Osteocyte (in vitro differentiated cells): ENCODE data around the gene LSMEM2. TPM values are rescaled to one million over a fixed set of nuclear protein-coding genes. Genes with fewer than 3 reads are reported as not detected.

Source experiments
- DNase-seq: peaks from one replicate; pipeline ENCODE4 v3.0.0; 2021; ENCODE audit warnings: mixed read lengths; ENCODE audit not compliant: unreplicated experiment; ENCODE audit errors: extremely low spot score
- H3K27ac Mint-ChIP-seq: one replicate; pipeline ENCODE4 v1.8.0; 2021; ENCODE audit warnings: mild to moderate bottlenecking, mixed read lengths; ENCODE audit not compliant: unreplicated experiment
- H3K27me3 Mint-ChIP-seq: one replicate; pipeline ENCODE4 v1.8.0; 2021; ENCODE audit warnings: mixed read lengths; ENCODE audit not compliant: unreplicated experiment
- H3K36me3 Mint-ChIP-seq: one replicate; pipeline ENCODE4 v1.8.0; 2021; ENCODE audit warnings: mixed read lengths; ENCODE audit not compliant: unreplicated experiment
- H3K4me1 Mint-ChIP-seq: one replicate; pipeline ENCODE4 v1.8.0; 2021; ENCODE audit warnings: mixed read lengths; ENCODE audit not compliant: unreplicated experiment
- H3K4me3 Mint-ChIP-seq: one replicate; pipeline ENCODE4 v1.8.0; 2021; ENCODE audit warnings: mild to moderate bottlenecking, moderate library complexity, mixed read lengths; ENCODE audit not compliant: unreplicated experiment
- H3K9me3 Mint-ChIP-seq: one replicate; pipeline ENCODE4 v1.8.0; 2021; ENCODE audit warnings: mixed read lengths; ENCODE audit not compliant: unreplicated experiment
- total RNA-seq: library from RNA; stranded (reverse); gene quantifications from 2 replicates; pipeline ENCODE4 v1.2.1, GENCODE V29; 2021
- TF ChIP-seq, protein P1 (sequence below): fragments of 200-600 bp; sonication (generic); IDR thresholded peaks from 2 replicates; pipeline ENCODE4 v1.5.0; 2021; ENCODE audit warnings: antibody characterized with exemption, mild to moderate bottlenecking, moderate library complexity

LSMEM2 gene
- total RNA-seq, 1 donor from 2014 or later = not detected

DNA sequence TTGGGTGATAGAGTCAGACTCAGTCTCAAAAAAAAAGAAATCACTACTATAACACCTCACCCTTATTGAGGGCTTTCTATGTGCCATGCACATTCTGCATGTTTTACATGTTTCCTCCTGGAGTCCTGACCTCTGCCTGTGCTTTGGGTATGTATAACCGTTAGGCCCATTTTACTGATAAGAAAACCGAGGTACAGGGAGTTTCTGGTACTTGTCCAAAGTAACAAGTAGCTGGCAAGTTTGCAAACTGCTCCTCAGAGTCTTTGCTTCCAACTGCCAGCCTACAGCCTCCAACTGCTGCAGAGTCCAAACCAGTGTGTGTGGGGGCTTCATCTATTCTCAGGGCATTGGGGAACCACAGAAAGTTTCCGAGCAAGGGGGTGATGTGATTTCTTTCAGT is 46.6 kb upstream of the LSMEM2 start:
- Mint-ChIP-seq H3K4me3 (no peak overlapping the region), H3K36me3 (no peaks in the 10 kb centered on the region), H3K4me1 (peaks cover 19% of the 10 kb centered on the region)

DNA sequence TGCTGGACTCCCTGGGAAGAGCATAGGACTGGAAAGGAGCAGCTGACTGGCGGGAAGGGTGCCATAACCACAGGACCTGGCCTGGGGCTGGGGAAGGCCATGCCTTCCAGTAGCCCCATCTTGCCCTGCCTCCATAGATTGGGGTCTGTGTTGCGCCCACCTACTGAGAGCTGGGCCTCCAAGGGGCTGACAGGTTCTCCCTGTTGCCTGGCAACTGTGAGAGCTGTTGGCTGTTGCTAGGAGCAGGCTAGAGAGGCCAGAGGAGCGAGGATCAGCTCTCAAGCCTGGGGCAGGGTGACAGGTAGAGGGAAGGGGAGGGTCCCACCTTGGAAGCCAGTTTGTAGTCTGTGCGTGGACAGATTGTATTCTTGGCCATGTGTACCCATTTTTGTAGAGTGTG is 45.7 kb upstream of the LSMEM2 start:
- Mint-ChIP-seq H3K36me3 (no peaks in the 10 kb centered on the region), H3K4me3 (no peak overlapping the region), H3K27me3 (no peaks in the 10 kb centered on the region), H3K4me1 (peaks cover 13% of the 10 kb centered on the region), H3K27ac (peak overlapping the region; percentile 38), H3K9me3 (no peaks in the 10 kb centered on the region)
- TF ChIP-seq, protein P1, sequence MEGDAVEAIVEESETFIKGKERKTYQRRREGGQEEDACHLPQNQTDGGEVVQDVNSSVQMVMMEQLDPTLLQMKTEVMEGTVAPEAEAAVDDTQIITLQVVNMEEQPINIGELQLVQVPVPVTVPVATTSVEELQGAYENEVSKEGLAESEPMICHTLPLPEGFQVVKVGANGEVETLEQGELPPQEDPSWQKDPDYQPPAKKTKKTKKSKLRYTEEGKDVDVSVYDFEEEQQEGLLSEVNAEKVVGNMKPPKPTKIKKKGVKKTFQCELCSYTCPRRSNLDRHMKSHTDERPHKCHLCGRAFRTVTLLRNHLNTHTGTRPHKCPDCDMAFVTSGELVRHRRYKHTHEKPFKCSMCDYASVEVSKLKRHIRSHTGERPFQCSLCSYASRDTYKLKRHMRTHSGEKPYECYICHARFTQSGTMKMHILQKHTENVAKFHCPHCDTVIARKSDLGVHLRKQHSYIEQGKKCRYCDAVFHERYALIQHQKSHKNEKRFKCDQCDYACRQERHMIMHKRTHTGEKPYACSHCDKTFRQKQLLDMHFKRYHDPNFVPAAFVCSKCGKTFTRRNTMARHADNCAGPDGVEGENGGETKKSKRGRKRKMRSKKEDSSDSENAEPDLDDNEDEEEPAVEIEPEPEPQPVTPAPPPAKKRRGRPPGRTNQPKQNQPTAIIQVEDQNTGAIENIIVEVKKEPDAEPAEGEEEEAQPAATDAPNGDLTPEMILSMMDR = no peak
- no peak for DNase-seq

More for the DNA sequence above, 46.6 kb upstream of the LSMEM2 start:
- no peak for DNase-seq
- TF ChIP-seq, protein P1 = no peak
- Mint-ChIP-seq H3K27ac (no peak overlapping the region), H3K27me3 (no peaks in the 10 kb centered on the region), H3K9me3 (no peaks in the 10 kb centered on the region)

DNA sequence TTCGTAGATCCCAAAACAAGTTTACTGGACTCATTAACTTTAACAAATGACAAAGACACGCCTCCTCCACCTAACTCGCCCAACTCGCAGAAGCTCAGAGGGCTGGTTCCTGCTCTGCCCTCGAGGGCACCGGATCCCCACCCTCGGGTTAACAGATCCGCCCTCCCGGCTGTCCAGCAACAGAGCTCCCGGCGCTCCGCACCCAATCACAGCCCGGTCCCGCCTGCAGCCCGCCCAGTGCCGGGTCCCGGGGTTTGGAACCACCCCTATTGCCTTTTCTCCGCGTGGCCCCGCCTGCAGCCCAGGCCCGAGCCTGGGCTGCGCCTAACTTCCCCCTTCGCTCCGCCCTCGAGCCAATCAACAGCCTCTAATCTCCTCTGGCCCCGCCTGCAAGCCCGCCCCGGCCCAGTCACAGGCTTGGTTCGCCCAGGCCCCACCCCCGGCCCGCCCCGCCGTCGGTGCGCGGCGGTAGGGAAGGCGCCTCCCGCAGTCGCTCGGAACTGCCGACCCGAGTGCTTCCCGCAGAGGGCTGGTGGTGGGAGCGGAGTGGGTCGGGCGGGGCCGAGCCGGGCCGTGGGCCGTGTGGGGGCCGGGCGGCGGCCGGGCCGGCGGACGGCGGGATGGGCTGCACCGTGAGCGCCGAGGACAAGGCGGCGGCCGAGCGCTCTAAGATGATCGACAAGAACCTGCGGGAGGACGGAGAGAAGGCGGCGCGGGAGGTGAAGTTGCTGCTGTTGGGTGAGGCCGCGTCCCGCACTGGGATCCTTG is 43.0 kb upstream of the LSMEM2 start, which contains the start of gene GNAI2:
TSS of gene GNAI2 (plus strand) at position 489 of the 768 bp plus-strand sequence. CDS start at position 621, 132 bp downstream.
- H3K27me3 Mint-ChIP-seq = no peaks in the 10 kb centered on the region
- H3K9me3 Mint-ChIP-seq = no peaks in the 10 kb centered on the region
- H3K27ac Mint-ChIP-seq = peak within 1 kb of the TSS; percentile 92
- TF ChIP-seq, protein P1 = no peak
- H3K4me1 Mint-ChIP-seq = peaks cover 30% of the 10 kb centered on the region
- peak; percentile 99 for DNase-seq
- no peaks in the 10 kb centered on the region for H3K36me3 Mint-ChIP-seq
- peak within 1 kb of the TSS; percentile 99 for H3K4me3 Mint-ChIP-seq

DNA sequence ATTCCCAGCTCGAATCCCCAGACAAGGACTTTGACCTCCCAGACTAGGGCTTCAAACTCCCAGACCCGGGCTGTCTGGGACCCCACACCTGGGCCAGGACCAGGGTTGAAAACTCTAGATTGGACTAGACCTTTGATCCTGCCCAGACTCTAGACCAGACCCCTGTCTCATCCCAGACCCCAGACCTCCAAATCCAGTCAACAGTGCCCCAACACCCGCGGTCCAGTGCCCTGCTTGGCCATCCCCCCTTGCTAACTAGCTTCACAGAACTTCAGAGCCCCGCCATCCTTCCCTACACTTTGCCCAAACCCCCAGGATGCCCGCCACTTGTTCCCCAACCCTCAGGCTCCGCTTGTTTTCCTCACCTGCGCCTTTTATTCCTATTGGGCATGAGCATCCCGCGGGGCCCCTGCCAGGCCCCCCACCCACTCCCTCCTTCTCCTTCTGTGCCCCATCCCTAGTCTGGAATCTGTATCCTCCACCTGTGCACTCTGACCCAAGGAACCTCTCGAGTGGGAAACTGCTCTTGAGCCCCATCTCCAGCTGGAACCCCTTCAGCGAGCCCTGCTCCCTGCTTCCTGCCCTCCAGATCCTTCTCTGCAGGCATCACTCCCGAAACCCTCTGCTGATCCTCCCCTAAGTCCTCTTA is 42.3 kb upstream of the LSMEM2 start:
- Mint-ChIP-seq H3K4me3 (peak overlapping the region; percentile 99), H3K27ac (peak overlapping the region; percentile 92), H3K4me1 (peaks cover 36% of the 10 kb centered on the region), H3K9me3 (no peaks in the 10 kb centered on the region), H3K27me3 (no peaks in the 10 kb centered on the region), H3K36me3 (no peaks in the 10 kb centered on the region)
- TF ChIP-seq, protein P1 = no peak
- DNase-seq = no peak

DNA sequence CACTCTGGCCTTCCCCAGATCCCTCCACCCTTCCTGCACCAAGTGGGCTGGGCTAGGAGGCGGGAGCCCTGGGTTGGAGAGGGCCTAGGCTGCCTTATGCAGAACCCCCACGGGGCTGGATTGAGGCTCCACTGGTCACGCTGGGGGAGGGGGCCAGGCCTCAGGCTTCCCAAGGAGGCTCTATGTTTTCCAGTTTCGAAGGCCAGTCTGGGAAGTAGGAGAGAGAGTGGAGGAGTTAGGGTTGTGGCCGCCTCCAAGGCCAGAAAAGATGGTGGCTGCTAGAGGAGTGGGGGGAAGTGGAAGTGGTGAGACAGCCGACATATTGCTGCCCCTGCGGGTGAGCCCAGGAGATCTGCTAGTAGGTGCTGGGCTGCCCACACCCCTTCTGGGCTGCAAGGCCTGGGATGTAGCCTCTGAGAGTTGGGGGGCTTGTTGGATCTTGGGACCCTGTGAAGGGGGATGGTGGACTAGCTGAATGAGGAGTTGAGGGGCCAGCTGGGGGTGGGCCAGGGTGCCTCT is 41.7 kb upstream of the LSMEM2 start:
- H3K4me1 Mint-ChIP-seq = peaks cover 40% of the 10 kb centered on the region
- no peak for DNase-seq
- no peaks in the 10 kb centered on the region for H3K9me3 Mint-ChIP-seq
- H3K4me3 Mint-ChIP-seq = peak overlapping the region; percentile 99
- peak overlapping the region; percentile 92 for H3K27ac Mint-ChIP-seq
- no peaks in the 10 kb centered on the region for H3K36me3 Mint-ChIP-seq
- H3K27me3 Mint-ChIP-seq = no peaks in the 10 kb centered on the region
- TF ChIP-seq, protein P1 = no peak
